Natural killer cell (primary cell): ENCODE measurements around the gene UBE3B. TPM values are rescaled to one million over a fixed set of nuclear protein-coding genes. Genes with fewer than 3 reads are reported as not detected.

Experiments
- ATAC-seq, 3 donors: fragments of 150-1000 bp in 2 of 3; fragments of 200-7000 bp in 1 of 3; cut with Tn5 transposase; 1 replicate in 1 of 3; 2 replicates in 2 of 3; pipeline ENCODE4 v1.10.0; 2021; ENCODE audit warnings: mild to moderate bottlenecking in 2 of 3, moderate library complexity in 2 of 3
- DNase-seq, 2 donors: peaks; one replicate each; pipeline versions ENCODE4 v3.0.0 to v3.0.0-alpha.2; 2013 to 2021; ENCODE audit warnings: mixed read lengths in 1 of 2
- H3K27ac ChIP-seq: one replicate; pipeline ENCODE4 v1.5.1; 2013; ENCODE audit warnings: mild to moderate bottlenecking, low read length
- H3K27me3 ChIP-seq: one replicate; pipeline ENCODE4 v1.6.1; 2013; ENCODE audit warnings: low read length; ENCODE audit not compliant: control insufficient read depth, insufficient read depth
- H3K36me3 ChIP-seq: one replicate; pipeline ENCODE4 v1.6.1; 2013; ENCODE audit warnings: low read length; ENCODE audit not compliant: control insufficient read depth, insufficient read depth
- H3K4me1 ChIP-seq: one replicate; pipeline ENCODE4 v1.6.1; 2013; ENCODE audit warnings: low read length; ENCODE audit not compliant: control insufficient read depth, insufficient read depth
- H3K4me3 ChIP-seq: one replicate; pipeline ENCODE4 v1.5.1; 2013; ENCODE audit warnings: low read length
- H3K9me3 ChIP-seq: one replicate; pipeline ENCODE4 v1.6.1; 2013; ENCODE audit warnings: low read length; ENCODE audit not compliant: control insufficient read depth, insufficient read depth
- H3K27ac Mint-ChIP-seq, 2 donors: one replicate each; pipeline ENCODE4 v1.8.0; 2022; ENCODE audit warnings: mild to moderate bottlenecking in 2 of 2, mixed read lengths in 2 of 2, moderate library complexity in 1 of 2
- H3K27me3 Mint-ChIP-seq, 2 donors: one replicate each; pipeline ENCODE4 v1.8.0; 2022; ENCODE audit warnings: low read depth in 2 of 2, mixed read lengths in 2 of 2
- H3K36me3 Mint-ChIP-seq: one replicate; pipeline ENCODE4 v1.8.0; 2022; ENCODE audit warnings: mixed read lengths
- H3K4me1 Mint-ChIP-seq, 2 donors: one replicate each; pipeline ENCODE4 v1.8.0; 2022; ENCODE audit warnings: mixed read lengths in 2 of 2
- H3K4me3 Mint-ChIP-seq: one replicate; pipeline ENCODE4 v1.8.0; 2022; ENCODE audit warnings: mild to moderate bottlenecking, moderate library complexity, mixed read lengths
- H3K9me3 Mint-ChIP-seq, 2 donors: one replicate each; pipeline ENCODE4 v1.8.0; 2022; ENCODE audit warnings: mixed read lengths in 2 of 2
- WGBS: methylation state at CpG from one replicate; pipeline ENCODE4 v1.1.7; 2013; ENCODE audit warnings: missing lambda C conversion rate; ENCODE audit not compliant: insufficient coverage; 5-methylcytosine and 5-hydroxymethylcytosine counted together
- intact Hi-C: fragments of 100-400 bp; cut with micrococcal nuclease; formaldehyde crosslinking; loops from one replicate; pipeline ENCODE4 v1.14.2; 2022
- total RNA-seq, 4 donors: library from RNA; stranded (reverse); fragments of 120-200 nt in 1 of 4; gene quantifications; one replicate each; pipeline versions ENCODE4 v1.2.3 to v1.2.4, GENCODE V29; 2013 to 2022
- TF ChIP-seq, protein P1 (sequence below): fragments of 200-600 bp; IDR thresholded peaks from one replicate; pipeline ENCODE4 v1.8.0; 2022; ENCODE audit warnings: antibody characterized with exemption

The UBE3B gene
- total RNA-seq, 3 donors from 2014 or later (not counting 1 experiment from before 2014, with no cell fraction given): 32.2 to 46.7 (median 39.5) TPM

DNA sequence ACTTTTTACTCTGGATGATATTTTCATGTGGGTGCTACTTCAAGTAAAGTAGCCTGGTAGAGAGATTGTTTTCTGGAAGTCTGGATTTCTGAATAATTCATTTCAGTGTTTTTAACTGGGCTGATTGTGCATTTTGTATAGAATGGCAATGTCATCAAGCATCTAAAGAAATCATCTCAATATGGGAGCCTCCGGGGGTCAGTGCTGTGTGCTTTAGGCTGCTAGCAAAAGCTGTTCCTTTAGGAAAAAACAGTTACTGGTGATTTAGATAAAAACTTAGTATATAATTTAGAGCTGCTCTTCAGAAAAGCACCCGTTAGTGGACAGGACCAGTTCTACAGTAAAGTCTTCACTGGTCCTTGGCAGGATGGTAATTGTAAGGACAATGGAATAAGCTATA is 5.1 kb downstream of the UBE3B start:
- DNase-seq: no peak
- 100% methylated on average over 2 of the region's 2 CpGs for WGBS
- Mint-ChIP-seq H3K27ac (no peak overlapping the region), H3K9me3 (no peaks in the 10 kb centered on the region), H3K27me3 (no peaks in the 10 kb centered on the region), H3K4me3 (no peak overlapping the region), H3K36me3 (no peaks in the 10 kb centered on the region), H3K4me1 (peaks cover 19 to 21% of the 10 kb centered on the region in 2 donors)
- H3K27me3 ChIP-seq: no peaks in the 10 kb centered on the region
- TF ChIP-seq, protein P1, sequence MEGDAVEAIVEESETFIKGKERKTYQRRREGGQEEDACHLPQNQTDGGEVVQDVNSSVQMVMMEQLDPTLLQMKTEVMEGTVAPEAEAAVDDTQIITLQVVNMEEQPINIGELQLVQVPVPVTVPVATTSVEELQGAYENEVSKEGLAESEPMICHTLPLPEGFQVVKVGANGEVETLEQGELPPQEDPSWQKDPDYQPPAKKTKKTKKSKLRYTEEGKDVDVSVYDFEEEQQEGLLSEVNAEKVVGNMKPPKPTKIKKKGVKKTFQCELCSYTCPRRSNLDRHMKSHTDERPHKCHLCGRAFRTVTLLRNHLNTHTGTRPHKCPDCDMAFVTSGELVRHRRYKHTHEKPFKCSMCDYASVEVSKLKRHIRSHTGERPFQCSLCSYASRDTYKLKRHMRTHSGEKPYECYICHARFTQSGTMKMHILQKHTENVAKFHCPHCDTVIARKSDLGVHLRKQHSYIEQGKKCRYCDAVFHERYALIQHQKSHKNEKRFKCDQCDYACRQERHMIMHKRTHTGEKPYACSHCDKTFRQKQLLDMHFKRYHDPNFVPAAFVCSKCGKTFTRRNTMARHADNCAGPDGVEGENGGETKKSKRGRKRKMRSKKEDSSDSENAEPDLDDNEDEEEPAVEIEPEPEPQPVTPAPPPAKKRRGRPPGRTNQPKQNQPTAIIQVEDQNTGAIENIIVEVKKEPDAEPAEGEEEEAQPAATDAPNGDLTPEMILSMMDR: no peak
- peaks cover 12% of the 10 kb centered on the region for H3K4me1 ChIP-seq
- H3K9me3 ChIP-seq: no peaks in the 10 kb centered on the region
- intact Hi-C loops: no loop called here
- H3K36me3 ChIP-seq: peaks cover 41% of the 10 kb centered on the region
- H3K4me3 ChIP-seq: no peak overlapping the region
- no peak for ATAC-seq
- no peak overlapping the region for H3K27ac ChIP-seq

DNA sequence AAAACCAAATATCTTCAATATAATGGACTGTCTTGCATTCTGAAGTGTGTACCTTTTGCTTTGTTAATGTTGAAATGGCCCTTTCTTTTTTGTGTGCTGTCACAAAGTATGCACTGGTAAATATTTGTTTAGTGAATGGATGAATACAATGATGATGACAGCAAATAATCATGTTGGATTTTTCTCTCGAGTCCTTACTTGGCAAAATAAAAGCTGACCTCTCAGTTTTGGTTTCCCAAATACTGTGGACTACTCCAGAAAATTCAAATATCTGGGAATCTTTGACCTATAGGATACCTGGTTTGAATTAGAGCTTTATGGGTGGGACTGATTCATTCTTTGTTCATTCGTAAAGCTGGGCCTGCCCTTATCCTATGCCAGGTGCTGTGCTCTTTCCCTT is 5.5 kb downstream of the UBE3B start:
- TF ChIP-seq, protein P1: no peak
- ATAC-seq: no peak
- no peak overlapping the region for H3K27ac ChIP-seq
- Mint-ChIP-seq H3K4me3 (no peak overlapping the region), H3K9me3 (no peaks in the 10 kb centered on the region), H3K27me3 (no peaks in the 10 kb centered on the region), H3K36me3 (no peaks in the 10 kb centered on the region), H3K27ac (no peak overlapping the region), H3K4me1 (peaks cover 18 to 19% of the 10 kb centered on the region in 2 donors)
- H3K4me1 ChIP-seq: peaks cover 9% of the 10 kb centered on the region
- WGBS: 100% methylated on average over 2 of the region's 2 CpGs
- peaks cover 46% of the 10 kb centered on the region for H3K36me3 ChIP-seq
- H3K9me3 ChIP-seq: no peaks in the 10 kb centered on the region
- no peak for DNase-seq
- no peaks in the 10 kb centered on the region for H3K27me3 ChIP-seq
- intact Hi-C loops: no loop called here
- no peak overlapping the region for H3K4me3 ChIP-seq

DNA sequence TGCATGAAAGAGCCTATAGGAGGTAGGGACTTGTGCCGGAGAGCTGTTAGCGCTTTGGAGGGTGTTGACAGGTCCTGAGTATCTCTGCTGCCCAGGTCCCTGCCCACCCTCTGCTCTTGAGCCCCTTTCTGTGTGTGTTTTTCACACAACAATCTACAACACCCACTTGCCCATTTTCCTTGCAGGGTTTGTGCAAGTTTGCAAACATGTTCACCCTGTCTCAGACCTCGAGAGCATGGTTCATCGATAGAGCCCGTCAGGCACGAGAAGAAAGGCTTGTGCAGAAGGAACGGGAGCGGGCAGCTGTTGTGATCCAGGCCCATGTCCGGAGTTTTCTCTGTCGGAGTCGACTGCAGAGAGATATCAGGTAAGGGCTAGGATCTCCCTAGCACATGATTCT is 5.9 kb downstream of the UBE3B start:
- Histone ChIP-seq H3K27me3 (no peaks in the 10 kb centered on the region), H3K4me3 (no peak overlapping the region), H3K9me3 (no peaks in the 10 kb centered on the region), H3K27ac (no peak overlapping the region), H3K36me3 (peaks cover 50% of the 10 kb centered on the region), H3K4me1 (peaks cover 4% of the 10 kb centered on the region)
- Mint-ChIP-seq H3K4me1 (peaks cover 14% of the 10 kb centered on the region in 2 donors), H3K4me3 (no peak overlapping the region), H3K27ac (no peak overlapping the region), H3K36me3 (peaks cover 2% of the 10 kb centered on the region), H3K9me3 (no peaks in the 10 kb centered on the region), H3K27me3 (no peaks in the 10 kb centered on the region)
- ATAC-seq: no peak
- intact Hi-C loops: no loop called here
- 98% methylated on average over 11 of the region's 11 CpGs for WGBS
- no peak for DNase-seq
- TF ChIP-seq, protein P1: no peak

DNA sequence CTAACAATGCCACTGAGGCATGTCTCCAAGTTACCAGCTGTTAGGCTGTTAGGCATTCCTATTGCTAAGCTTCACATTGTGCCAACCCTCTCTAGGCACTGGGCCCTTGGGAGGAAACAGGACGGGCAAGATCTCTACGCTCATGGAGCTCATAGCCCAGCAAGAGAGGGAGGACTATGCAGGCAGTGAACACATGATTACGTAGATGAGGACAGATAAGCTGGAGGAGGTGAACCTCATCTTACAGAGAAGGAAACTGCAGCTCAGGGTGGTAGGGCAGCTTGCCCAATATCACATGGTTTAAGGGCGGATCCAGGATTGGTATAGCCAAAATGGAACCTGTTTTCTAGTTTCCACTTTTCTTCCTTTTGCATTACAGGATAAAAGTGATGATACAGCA is 7.8 kb downstream of the UBE3B start:
- WGBS: 86% methylated on average over 4 of the region's 4 CpGs
- H3K27ac Mint-ChIP-seq: no peak overlapping the region
- intact Hi-C loops: no loop called here
- Histone ChIP-seq H3K27ac (no peak overlapping the region), H3K4me3 (no peak overlapping the region), H3K36me3 (peaks cover 69% of the 10 kb centered on the region), H3K27me3 (no peaks in the 10 kb centered on the region), H3K9me3 (no peaks in the 10 kb centered on the region), H3K4me1 (no peaks in the 10 kb centered on the region)
- no peak overlapping the region for H3K4me3 Mint-ChIP-seq
- H3K27me3 Mint-ChIP-seq: no peaks in the 10 kb centered on the region
- no peak for DNase-seq
- H3K9me3 Mint-ChIP-seq: no peaks in the 10 kb centered on the region
- TF ChIP-seq, protein P1: no peak
- no peaks in the 10 kb centered on the region for H3K4me1 Mint-ChIP-seq
- ATAC-seq: no peak
- peaks cover 11% of the 10 kb centered on the region for H3K36me3 Mint-ChIP-seq
